ENCODE data around the gene TEKT3.

Gene TEKT3

DNA sequence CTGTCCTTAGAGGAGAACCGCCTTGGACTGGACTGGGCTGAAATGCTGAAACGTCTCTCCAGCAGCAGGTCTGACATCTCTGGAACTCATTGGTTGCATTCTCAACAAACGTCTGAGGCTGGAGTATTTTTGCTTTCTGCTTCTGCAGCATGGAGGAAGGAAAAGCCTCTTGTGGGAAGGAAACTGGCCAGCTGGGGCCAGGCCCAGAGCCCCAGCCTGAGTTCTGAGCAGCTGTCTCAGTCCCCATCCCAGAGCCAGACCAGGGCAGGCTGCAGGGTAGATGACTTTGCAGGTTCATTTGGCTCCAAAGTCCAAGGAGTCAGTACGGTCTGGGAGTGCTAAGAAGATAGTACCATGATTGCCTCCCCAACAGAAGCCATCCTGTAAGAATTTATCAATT is 18.3 kb downstream of the TEKT3 start:
- no peaks in the 10 kb centered on the region for H3K4me1 ChIP-seq (ENCODE audit: control insufficient read depth, insufficient read depth, low read length)
- H3K27ac ChIP-seq (ENCODE audit: low read depth, low read length): no peak overlapping the region
- H3K27me3 ChIP-seq (ENCODE audit: control insufficient read depth, insufficient read depth, low read length): no peaks in the 10 kb centered on the region
- H3K9ac ChIP-seq (ENCODE audit: low read length): no peak overlapping the region
- no peaks in the 10 kb centered on the region for H3K9me3 ChIP-seq (ENCODE audit: control insufficient read depth, insufficient read depth, low read depth, low read length)
- H3K36me3 ChIP-seq (ENCODE audit: control insufficient read depth, insufficient read depth, low read length): no peaks in the 10 kb centered on the region
- H3K4me3 ChIP-seq (ENCODE audit: low read depth, low read length): no peak overlapping the region

DNA sequence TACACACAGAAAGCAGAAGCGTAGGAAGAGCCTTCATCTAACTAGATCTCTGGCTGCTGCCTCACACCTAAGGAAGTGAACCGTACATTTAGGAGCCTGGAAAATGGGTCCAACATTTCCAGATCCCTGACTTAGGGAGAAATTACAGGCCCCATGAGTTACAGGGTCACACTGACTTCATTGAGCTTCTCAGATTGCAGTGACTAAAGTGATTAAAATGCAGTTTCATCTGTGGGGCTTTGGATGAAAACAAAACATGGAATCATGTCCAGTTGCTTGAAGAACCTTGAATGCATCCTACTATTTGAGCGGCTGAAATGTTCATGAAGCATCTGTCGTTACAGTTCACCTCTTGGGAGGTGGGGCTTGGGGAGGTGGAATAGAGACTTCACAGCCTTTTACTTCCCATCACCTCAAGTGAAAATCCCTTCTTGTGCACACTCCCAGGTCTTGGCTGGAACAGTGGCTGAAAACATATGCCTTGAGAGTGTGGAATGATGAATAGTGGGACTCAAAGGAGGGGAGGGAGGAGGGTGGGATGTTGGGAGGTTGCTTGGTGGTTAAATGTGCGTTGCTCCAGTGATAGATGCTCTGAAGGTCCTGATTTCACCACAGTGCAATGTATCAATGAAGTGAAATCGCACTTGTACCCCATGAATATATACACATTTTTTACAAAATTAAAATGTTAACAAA is 19.7 kb downstream of the TEKT3 start:
- Histone ChIP-seq H3K4me1 (ENCODE audit: control insufficient read depth, insufficient read depth, low read length) (no peaks in the 10 kb centered on the region), H3K27ac (ENCODE audit: low read depth, low read length) (no peak overlapping the region)

GRCh38 chr17:15319452-15320010 is 21.9 kb downstream of the TEKT3 start:
- no peaks in the 10 kb centered on the region for H3K36me3 ChIP-seq (ENCODE audit: control insufficient read depth, insufficient read depth, low read length)
- H3K9ac ChIP-seq (ENCODE audit: low read length): no peak overlapping the region
- H3K4me1 ChIP-seq (ENCODE audit: control insufficient read depth, insufficient read depth, low read length): no peaks in the 10 kb centered on the region
- no peaks in the 10 kb centered on the region for H3K27me3 ChIP-seq (ENCODE audit: control insufficient read depth, insufficient read depth, low read length)
- no peak overlapping the region for H3K27ac ChIP-seq (ENCODE audit: low read depth, low read length)
- no peak overlapping the region for H3K4me3 ChIP-seq (ENCODE audit: low read depth, low read length)
- no peaks in the 10 kb centered on the region for H3K9me3 ChIP-seq (ENCODE audit: control insufficient read depth, insufficient read depth, low read depth, low read length)

More for the DNA sequence above, 19.7 kb downstream of the TEKT3 start:
- no peak overlapping the region for H3K4me3 ChIP-seq (ENCODE audit: low read depth, low read length)
- no peaks in the 10 kb centered on the region for H3K9me3 ChIP-seq (ENCODE audit: control insufficient read depth, insufficient read depth, low read depth, low read length)
- no peak overlapping the region for H3K9ac ChIP-seq (ENCODE audit: low read length)
- no peaks in the 10 kb centered on the region for H3K27me3 ChIP-seq (ENCODE audit: control insufficient read depth, insufficient read depth, low read length)
- no peaks in the 10 kb centered on the region for H3K36me3 ChIP-seq (ENCODE audit: control insufficient read depth, insufficient read depth, low read length)

GRCh38 chr17:15311996-15312395 is 29.4 kb downstream of the TEKT3 start:
- H3K27ac ChIP-seq (ENCODE audit: low read depth, low read length): no peak overlapping the region
- no peaks in the 10 kb centered on the region for H3K9me3 ChIP-seq (ENCODE audit: control insufficient read depth, insufficient read depth, low read depth, low read length)
- H3K4me1 ChIP-seq (ENCODE audit: control insufficient read depth, insufficient read depth, low read length): no peaks in the 10 kb centered on the region
- no peaks in the 10 kb centered on the region for H3K36me3 ChIP-seq (ENCODE audit: control insufficient read depth, insufficient read depth, low read length)
- no peaks in the 10 kb centered on the region for H3K27me3 ChIP-seq (ENCODE audit: control insufficient read depth, insufficient read depth, low read length)
- H3K9ac ChIP-seq (ENCODE audit: low read length): no peak overlapping the region
- no peak overlapping the region for H3K4me3 ChIP-seq (ENCODE audit: low read depth, low read length)

DNA sequence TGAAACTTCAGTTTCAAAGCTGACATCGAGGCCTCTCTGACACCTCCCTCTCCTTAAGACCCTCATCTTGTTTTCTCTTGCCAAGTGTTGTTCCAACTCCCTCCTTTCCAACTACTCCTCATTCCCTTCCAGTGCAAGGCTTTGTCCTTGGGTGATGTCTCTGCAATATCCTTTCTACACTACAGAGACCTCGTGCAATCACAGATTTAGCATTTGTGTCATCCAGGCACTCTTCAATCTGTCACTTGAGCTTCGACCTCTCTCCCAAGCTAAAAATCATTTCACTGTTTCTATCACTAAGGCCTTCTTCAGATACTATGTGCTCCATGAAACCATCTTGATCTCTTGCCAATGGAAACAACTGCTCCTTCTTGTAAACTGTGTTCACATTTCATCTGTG is 31.6 kb downstream of the TEKT3 start:
- no peak overlapping the region for H3K27ac ChIP-seq (ENCODE audit: low read depth, low read length)
- no peak overlapping the region for H3K9ac ChIP-seq (ENCODE audit: low read length)
- H3K4me3 ChIP-seq (ENCODE audit: low read depth, low read length): no peak overlapping the region

DNA sequence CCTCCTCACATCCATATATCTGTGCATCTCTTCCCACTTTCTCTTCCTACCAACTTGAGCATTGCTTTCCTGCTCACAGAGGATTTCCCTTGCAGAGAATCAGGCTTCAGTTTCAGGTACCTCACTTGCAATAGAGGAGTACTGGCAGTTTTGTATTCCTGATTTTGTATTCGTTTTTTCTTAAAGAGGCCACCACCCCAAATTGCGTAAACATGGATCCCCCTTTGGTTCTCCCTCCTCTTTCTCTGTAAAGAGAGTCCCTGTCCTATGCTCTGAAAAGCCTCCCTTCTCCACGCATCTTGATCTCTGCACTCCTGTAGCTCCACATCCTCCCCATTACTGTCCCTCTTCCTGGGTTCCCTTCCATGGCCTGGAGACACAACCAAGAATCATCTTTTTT is 32.2 kb downstream of the TEKT3 start:
- Histone ChIP-seq H3K9ac (ENCODE audit: low read length) (no peak overlapping the region), H3K4me1 (ENCODE audit: control insufficient read depth, insufficient read depth, low read length) (no peaks in the 10 kb centered on the region), H3K27ac (ENCODE audit: low read depth, low read length) (no peak overlapping the region), H3K36me3 (ENCODE audit: control insufficient read depth, insufficient read depth, low read length) (no peaks in the 10 kb centered on the region), H3K9me3 (ENCODE audit: control insufficient read depth, insufficient read depth, low read depth, low read length) (no peaks in the 10 kb centered on the region), H3K4me3 (ENCODE audit: low read depth, low read length) (no peak overlapping the region), H3K27me3 (ENCODE audit: control insufficient read depth, insufficient read depth, low read length) (no peaks in the 10 kb centered on the region)

More for the DNA sequence above, 31.6 kb downstream of the TEKT3 start:
- no peaks in the 10 kb centered on the region for H3K9me3 ChIP-seq (ENCODE audit: control insufficient read depth, insufficient read depth, low read depth, low read length)
- no peaks in the 10 kb centered on the region for H3K36me3 ChIP-seq (ENCODE audit: control insufficient read depth, insufficient read depth, low read length)
- no peaks in the 10 kb centered on the region for H3K27me3 ChIP-seq (ENCODE audit: control insufficient read depth, insufficient read depth, low read length)
- H3K4me1 ChIP-seq (ENCODE audit: control insufficient read depth, insufficient read depth, low read length): no peaks in the 10 kb centered on the region

DNA sequence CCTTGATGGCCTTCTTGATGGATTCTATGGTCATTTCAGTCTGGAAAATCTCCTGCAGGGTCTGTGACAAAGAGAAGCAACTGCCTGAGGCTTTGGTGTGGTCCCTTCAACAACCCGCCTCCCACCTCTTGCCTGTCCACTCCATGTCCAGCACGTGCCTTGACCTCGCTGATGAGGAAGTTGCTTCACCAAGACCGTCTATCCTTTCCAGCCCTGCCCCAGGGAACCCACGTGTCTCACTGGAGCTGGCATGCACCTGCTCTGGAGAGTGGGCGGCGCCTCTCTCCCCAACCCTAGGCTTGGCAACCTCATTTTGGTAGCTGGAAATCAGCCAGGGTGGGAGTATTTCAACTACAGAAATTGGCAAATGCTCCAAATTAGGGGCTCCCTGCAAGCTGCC is 32.6 kb downstream of the TEKT3 start:
- Histone ChIP-seq H3K4me3 (ENCODE audit: low read depth, low read length) (no peak overlapping the region), H3K4me1 (ENCODE audit: control insufficient read depth, insufficient read depth, low read length) (no peaks in the 10 kb centered on the region), H3K36me3 (ENCODE audit: control insufficient read depth, insufficient read depth, low read length) (no peaks in the 10 kb centered on the region)

GRCh38 chr17:15307710-15308111 is 33.7 kb downstream of the TEKT3 start:
- Histone ChIP-seq H3K27ac (ENCODE audit: low read depth, low read length) (no peak overlapping the region), H3K9ac (ENCODE audit: low read length) (no peak overlapping the region), H3K36me3 (ENCODE audit: control insufficient read depth, insufficient read depth, low read length) (no peaks in the 10 kb centered on the region), H3K27me3 (ENCODE audit: control insufficient read depth, insufficient read depth, low read length) (no peaks in the 10 kb centered on the region), H3K4me1 (ENCODE audit: control insufficient read depth, insufficient read depth, low read length) (no peaks in the 10 kb centered on the region), H3K9me3 (ENCODE audit: control insufficient read depth, insufficient read depth, low read depth, low read length) (no peaks in the 10 kb centered on the region), H3K4me3 (ENCODE audit: low read depth, low read length) (no peak overlapping the region)

More for the DNA sequence above, 32.6 kb downstream of the TEKT3 start:
- H3K9me3 ChIP-seq (ENCODE audit: control insufficient read depth, insufficient read depth, low read depth, low read length): no peaks in the 10 kb centered on the region
- no peaks in the 10 kb centered on the region for H3K27me3 ChIP-seq (ENCODE audit: control insufficient read depth, insufficient read depth, low read length)
- H3K27ac ChIP-seq (ENCODE audit: low read depth, low read length): no peak overlapping the region
- no peak overlapping the region for H3K9ac ChIP-seq (ENCODE audit: low read length)

DNA sequence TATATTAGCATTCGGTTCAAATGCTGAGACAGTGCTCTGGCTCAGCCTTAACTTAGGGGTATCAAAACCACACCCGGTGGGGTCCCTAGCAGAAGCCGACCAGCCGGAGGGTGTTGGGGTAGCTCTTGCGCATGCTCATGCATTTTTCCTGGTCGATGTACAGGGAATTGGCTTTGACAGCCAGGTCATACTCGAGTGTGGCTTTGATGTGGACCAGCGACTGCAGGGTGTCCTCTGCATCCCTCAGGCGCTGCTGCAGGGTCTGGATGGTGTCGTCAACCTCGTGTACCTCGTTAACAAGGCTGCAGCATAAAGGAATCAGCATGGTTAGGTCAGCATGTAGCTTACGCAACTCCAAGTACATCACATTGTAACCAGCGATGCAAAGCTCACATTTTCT is 37.5 kb downstream of the TEKT3 start:
- Histone ChIP-seq H3K36me3 (ENCODE audit: control insufficient read depth, insufficient read depth, low read length) (no peaks in the 10 kb centered on the region), H3K4me1 (ENCODE audit: control insufficient read depth, insufficient read depth, low read length) (no peaks in the 10 kb centered on the region), H3K9ac (ENCODE audit: low read length) (no peak overlapping the region), H3K27me3 (ENCODE audit: control insufficient read depth, insufficient read depth, low read length) (no peaks in the 10 kb centered on the region), H3K27ac (ENCODE audit: low read depth, low read length) (no peak overlapping the region), H3K4me3 (ENCODE audit: low read depth, low read length) (no peak overlapping the region), H3K9me3 (ENCODE audit: control insufficient read depth, insufficient read depth, low read depth, low read length) (no peaks in the 10 kb centered on the region)

DNA sequence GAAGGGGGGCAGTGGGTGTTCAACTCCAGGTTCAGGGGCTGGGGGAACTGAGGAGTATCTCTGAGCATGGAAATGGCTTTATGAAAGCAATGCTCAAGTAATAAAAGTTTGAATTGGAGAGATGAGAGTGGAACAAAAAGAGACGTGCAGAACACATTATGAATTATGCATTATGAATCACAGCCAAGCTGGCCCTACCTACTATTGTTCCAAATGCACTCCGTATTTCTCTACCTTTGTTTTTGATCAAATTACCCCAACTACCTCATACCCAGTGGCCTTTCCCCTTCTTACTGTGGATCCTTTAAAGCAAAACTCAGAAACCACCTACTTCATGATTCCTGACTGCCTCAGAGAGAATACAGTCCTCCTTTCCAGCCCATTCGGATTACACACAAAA is 38.1 kb downstream of the TEKT3 start:
- no peak overlapping the region for H3K4me3 ChIP-seq (ENCODE audit: low read depth, low read length)
- no peaks in the 10 kb centered on the region for H3K27me3 ChIP-seq (ENCODE audit: control insufficient read depth, insufficient read depth, low read length)
- H3K36me3 ChIP-seq (ENCODE audit: control insufficient read depth, insufficient read depth, low read length): no peaks in the 10 kb centered on the region
- no peaks in the 10 kb centered on the region for H3K9me3 ChIP-seq (ENCODE audit: control insufficient read depth, insufficient read depth, low read depth, low read length)
- no peak overlapping the region for H3K9ac ChIP-seq (ENCODE audit: low read length)
- no peak overlapping the region for H3K27ac ChIP-seq (ENCODE audit: low read depth, low read length)
- no peaks in the 10 kb centered on the region for H3K4me1 ChIP-seq (ENCODE audit: control insufficient read depth, insufficient read depth, low read length)

GRCh38 chr17:15301845-15302244 is 39.6 kb downstream of the TEKT3 start:
- H3K36me3 ChIP-seq (ENCODE audit: control insufficient read depth, insufficient read depth, low read length): no peaks in the 10 kb centered on the region

More at GRCh38 chr17:15301845-15302244, 39.6 kb downstream of the TEKT3 start:
- H3K27ac ChIP-seq (ENCODE audit: low read depth, low read length): no peak overlapping the region
- no peaks in the 10 kb centered on the region for H3K27me3 ChIP-seq (ENCODE audit: control insufficient read depth, insufficient read depth, low read length)
- H3K9me3 ChIP-seq (ENCODE audit: control insufficient read depth, insufficient read depth, low read depth, low read length): no peaks in the 10 kb centered on the region
- no peak overlapping the region for H3K9ac ChIP-seq (ENCODE audit: low read length)
- H3K4me1 ChIP-seq (ENCODE audit: control insufficient read depth, insufficient read depth, low read length): no peaks in the 10 kb centered on the region
- no peak overlapping the region for H3K4me3 ChIP-seq (ENCODE audit: low read depth, low read length)

Measured in HUES6 (cell line).